Neuronal stem cell (in vitro differentiated cells): ENCODE measurements around the gene CACNA1I.

Source experiments
- DNase-seq: peaks from one replicate; pipeline ENCODE4 v3.0.0-alpha.2; 2013; ENCODE audit warnings: low spot score
- H2AFZ ChIP-seq: one replicate; pipeline ENCODE4 v1.6.1; 2013; ENCODE audit warnings: mild to moderate bottlenecking, low read length, inconsistent platforms
- H2AK5ac ChIP-seq: 2 replicates; pipeline ENCODE4 v1.6.1; 2013; ENCODE audit warnings: low read depth, mild to moderate bottlenecking, inconsistent platforms, low read length, moderate library complexity, mixed read lengths
- H2BK120ac ChIP-seq: 2 replicates; pipeline ENCODE4 v1.6.1; 2013; ENCODE audit warnings: low read depth, mild to moderate bottlenecking, inconsistent platforms, low read length, moderate library complexity, mixed read lengths
- H2BK12ac ChIP-seq: one replicate; pipeline ENCODE4 v1.6.1; 2013; ENCODE audit warnings: low read length, inconsistent platforms
- H2BK15ac ChIP-seq: 2 replicates; pipeline ENCODE4 v1.6.1; 2013; ENCODE audit warnings: mild to moderate bottlenecking, low read length, inconsistent platforms, mixed read lengths
- H2BK5ac ChIP-seq: one replicate; pipeline ENCODE4 v1.6.1; 2013; ENCODE audit warnings: inconsistent platforms, mild to moderate bottlenecking, low read length, moderate library complexity
- H3K14ac ChIP-seq: one replicate; pipeline ENCODE4 v1.6.1; 2013; ENCODE audit warnings: low read length, inconsistent platforms
- H3K18ac ChIP-seq: 2 replicates; pipeline ENCODE4 v1.6.1; 2013; ENCODE audit warnings: low read length, inconsistent platforms
- H3K23ac ChIP-seq: 2 replicates; pipeline ENCODE4 v1.6.1; 2013; ENCODE audit warnings: low read depth, mild to moderate bottlenecking, mixed read lengths, low read length, inconsistent platforms; ENCODE audit not compliant: poor library complexity
- H3K27ac ChIP-seq: replicated peaks from 3 replicates; pipeline ENCODE4 v1.5.1; 2013; ENCODE audit warnings: low read length, inconsistent platforms
- H3K27me3 ChIP-seq, 3 experiments: 2 replicates each; pipeline ENCODE4 v1.6.1; 2013; ENCODE audit warnings: low read length in 3 of 3, mild to moderate bottlenecking in 2 of 3, inconsistent platforms in 1 of 3, low read depth in 1 of 3, mixed read lengths in 1 of 3, moderate library complexity in 1 of 3; ENCODE audit not compliant: control insufficient read depth in 3 of 3, insufficient read depth in 3 of 3
- H3K36me3 ChIP-seq, 2 donors: replicated peaks in 1 of 2; 2 replicates each; pipeline ENCODE4 v1.6.1; 2013; ENCODE audit warnings: low read length in 2 of 2; ENCODE audit not compliant: control insufficient read depth in 2 of 2, insufficient read depth in 2 of 2
- H3K4ac ChIP-seq: 2 replicates; pipeline ENCODE4 v1.6.1; 2013; ENCODE audit warnings: inconsistent platforms, mild to moderate bottlenecking, low read length, moderate library complexity
- H3K4me1 ChIP-seq, 2 donors: 1 replicate in 1 of 2; 2 replicates in 1 of 2; pipeline ENCODE4 v1.6.1; 2013; ENCODE audit warnings: low read length in 2 of 2, low read depth in 1 of 2; ENCODE audit not compliant: control insufficient read depth in 2 of 2, insufficient read depth in 1 of 2
- H3K4me2 ChIP-seq: one replicate; pipeline ENCODE4 v1.6.1; 2013; ENCODE audit warnings: mild to moderate bottlenecking, low read length, inconsistent platforms; ENCODE audit not compliant: insufficient read depth, poor library complexity, severe bottlenecking
- H3K4me3 ChIP-seq, 2 donors: 2 replicates each; pipeline ENCODE4 v1.5.1; 2013; ENCODE audit warnings: low read length in 2 of 2, mild to moderate bottlenecking in 2 of 2, inconsistent platforms in 1 of 2, moderate library complexity in 1 of 2
- H3K79me1 ChIP-seq: one replicate; pipeline ENCODE4 v1.6.1; 2013; ENCODE audit warnings: low read depth, mild to moderate bottlenecking, inconsistent platforms, low read length, moderate library complexity
- H3K9ac ChIP-seq: one replicate; pipeline ENCODE4 v1.6.1; 2013; ENCODE audit warnings: mild to moderate bottlenecking, low read depth, low read length, inconsistent platforms; ENCODE audit not compliant: poor library complexity
- H3K9me3 ChIP-seq, 2 donors: replicated peaks in 1 of 2; 2 replicates each; pipeline versions ENCODE3 to v1.6.1; 2013; ENCODE audit warnings: low read length in 2 of 2, mild to moderate bottlenecking in 2 of 2, inconsistent platforms in 1 of 2, low read depth in 1 of 2, mixed read lengths in 1 of 2, moderate library complexity in 1 of 2; ENCODE audit not compliant: control insufficient read depth in 2 of 2, insufficient read depth in 1 of 2
- H4K8ac ChIP-seq: one replicate; pipeline ENCODE4 v1.6.1; 2013; ENCODE audit warnings: low read depth, mild to moderate bottlenecking, inconsistent platforms, low read length, moderate library complexity
- H4K91ac ChIP-seq: one replicate; pipeline ENCODE4 v1.6.1; 2013; ENCODE audit warnings: low read length, low read depth, mild to moderate bottlenecking, inconsistent platforms; ENCODE audit not compliant: poor library complexity
- WGBS, 2 donors: extraction: QIAGEN DNeasy Blood & Tissue Kit; methylation state at CpG; one replicate each; pipeline ENCODE4 v1.1.7; 2013; ENCODE audit warnings: missing lambda C conversion rate in 2 of 2, mixed read lengths in 1 of 2; ENCODE audit not compliant: insufficient read length in 2 of 2, insufficient replicate concordance in 1 of 2; ENCODE audit errors: extremely low coverage in 2 of 2; 5-methylcytosine and 5-hydroxymethylcytosine counted together

CACNA1I gene

DNA sequence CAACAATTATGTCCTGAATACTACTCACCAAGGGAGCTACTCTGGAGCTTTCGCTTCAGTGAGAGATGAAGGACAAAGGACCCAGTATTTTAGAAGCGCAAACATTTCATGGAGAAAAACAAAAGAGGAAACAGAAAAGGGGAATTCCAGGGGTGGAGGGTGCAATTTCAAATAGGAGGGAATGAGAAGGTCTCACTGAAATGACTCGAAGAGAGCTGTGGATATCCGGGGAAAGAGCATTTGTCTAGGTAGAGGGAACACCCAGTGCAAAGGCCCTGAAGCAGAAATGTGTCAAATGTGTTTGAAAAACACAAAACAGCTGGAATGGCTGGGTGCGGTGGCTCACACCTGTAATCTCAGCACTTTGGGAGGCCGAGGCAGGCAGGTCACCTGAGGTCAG is 40.4 kb upstream of the CACNA1I start:
- Histone ChIP-seq H2BK15ac (no peak overlapping the region), H3K4me1 (peaks cover 10 to 26% of the 10 kb centered on the region in 2 donors), H3K9me3 (no peaks in the 10 kb centered on the region), H4K8ac (no peak overlapping the region), H3K4me3 (no peak overlapping the region), H3K18ac (no peak overlapping the region), H2BK12ac (no peak overlapping the region), H2AK5ac (no peak overlapping the region), H3K27ac (no peak overlapping the region), H3K79me1 (peaks cover 16% of the 10 kb centered on the region), H2BK120ac (no peak overlapping the region), H2BK5ac (no peak overlapping the region), H2AFZ (no peak overlapping the region), H3K36me3 (peaks cover 22 to 55% of the 10 kb centered on the region in 2 donors), H4K91ac (no peak overlapping the region), H3K4ac (no peak overlapping the region), H3K9ac (no peak overlapping the region), H3K23ac (no peak overlapping the region), H3K14ac (no peak overlapping the region), H3K4me2 (no peak overlapping the region), H3K27me3 (no peaks in the 10 kb centered on the region)
- DNase-seq: no peak
- no CpG with 5 or more reads among the region's 6 CpGs for WGBS, 2 donors

DNA sequence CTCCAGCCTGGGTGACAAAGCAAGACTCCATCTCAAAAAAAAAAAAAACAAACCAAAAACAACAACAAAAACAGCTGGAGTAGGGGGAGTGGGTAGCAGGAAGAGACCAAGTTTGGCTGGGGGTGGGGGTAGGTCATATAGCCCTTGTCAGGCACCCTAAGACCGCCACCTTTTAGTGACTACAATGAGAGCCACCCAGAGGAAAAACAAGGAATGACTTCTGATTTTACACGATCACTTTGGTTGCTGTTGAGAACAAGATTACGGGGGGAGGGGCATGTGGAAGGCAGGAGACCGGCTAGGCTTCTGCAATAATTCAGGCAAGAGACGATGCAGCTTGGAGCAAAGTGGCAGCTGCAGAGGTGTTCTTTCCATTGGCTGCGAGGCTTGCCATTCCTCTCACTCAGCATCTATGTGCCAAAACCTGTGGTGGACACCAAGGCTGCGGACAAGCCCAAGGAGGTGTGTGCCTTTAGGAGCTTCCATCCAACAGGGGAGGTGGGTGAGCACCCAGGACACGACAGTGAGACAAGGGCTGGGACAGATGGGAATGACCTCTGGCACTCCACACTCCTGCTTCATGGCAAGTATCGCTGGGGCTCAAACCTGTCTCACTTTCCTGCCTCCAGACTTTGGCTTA is 39.7 kb upstream of the CACNA1I start:
- H2BK120ac ChIP-seq: no peak overlapping the region
- H2AK5ac ChIP-seq: no peak overlapping the region
- no peak overlapping the region for H2BK12ac ChIP-seq
- no peak overlapping the region for H2AFZ ChIP-seq
- no CpG with 5 or more reads among the region's 9 CpGs for WGBS, 2 donors
- no peak overlapping the region for H4K8ac ChIP-seq
- H3K27ac ChIP-seq: no peak overlapping the region
- H3K4me2 ChIP-seq: no peak overlapping the region
- peak overlapping the region in 1 of 2 donors; percentile 84 for H3K4me3 ChIP-seq
- H3K23ac ChIP-seq: no peak overlapping the region
- H3K27me3 ChIP-seq: no peaks in the 10 kb centered on the region
- H3K9me3 ChIP-seq: no peaks in the 10 kb centered on the region
- no peak overlapping the region for H3K14ac ChIP-seq
- peaks cover 16% of the 10 kb centered on the region for H3K79me1 ChIP-seq
- no peak overlapping the region for H3K18ac ChIP-seq
- no peak overlapping the region for H3K9ac ChIP-seq
- no peak overlapping the region for H3K4ac ChIP-seq
- H3K4me1 ChIP-seq: peaks cover 12 to 33% of the 10 kb centered on the region in 2 donors
- H3K36me3 ChIP-seq: peaks cover 18 to 49% of the 10 kb centered on the region in 2 donors
- H2BK15ac ChIP-seq: no peak overlapping the region
- DNase-seq: no peak
- H2BK5ac ChIP-seq: no peak overlapping the region
- no peak overlapping the region for H4K91ac ChIP-seq

DNA sequence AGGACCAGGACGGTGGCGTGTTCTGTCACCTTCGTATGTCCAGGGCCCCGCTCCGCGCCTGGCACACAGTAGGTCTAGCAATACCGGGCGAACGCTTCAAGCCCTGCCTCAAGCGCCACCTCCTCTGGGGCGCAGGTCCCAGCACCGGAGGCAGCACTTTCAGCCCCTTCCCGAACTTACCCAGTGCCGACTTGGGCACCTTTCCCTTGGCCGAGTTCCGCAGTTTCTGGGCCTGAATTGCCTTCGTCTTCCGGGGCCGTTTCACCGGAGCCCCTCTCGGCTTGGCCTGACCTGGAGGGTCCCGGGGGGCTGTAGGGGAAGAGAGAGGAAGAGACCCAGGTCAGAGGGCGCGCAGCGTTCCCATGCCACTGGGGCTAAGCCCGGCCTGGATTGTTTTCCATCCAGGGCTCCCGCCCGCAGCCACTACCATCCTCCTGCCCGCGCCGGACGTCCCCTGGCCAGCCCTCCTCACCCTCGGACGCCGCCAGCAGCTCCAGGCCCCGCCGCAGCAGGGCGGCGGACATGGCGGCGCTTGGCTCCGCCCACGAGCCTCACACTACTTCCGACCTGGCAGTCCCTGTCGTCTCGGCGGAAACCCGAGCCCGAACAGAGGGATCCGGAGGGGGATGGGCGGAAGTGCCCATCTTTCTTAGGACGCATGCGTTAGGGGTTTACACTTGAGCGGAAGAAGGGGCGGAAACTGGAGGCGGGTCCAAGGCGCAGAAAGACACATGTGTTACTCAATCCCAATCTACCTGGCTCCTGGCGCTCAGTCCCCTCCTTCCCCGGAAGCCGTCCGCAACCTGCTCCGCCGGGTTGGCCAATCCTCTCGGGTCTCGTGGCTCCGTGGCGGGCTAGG is 38.1 kb upstream of the CACNA1I start, which contains the start of gene RPS19BP1:
Gene RPS19BP1, minus strand, starts transcription at position 534 of the 859 bp plus-strand sequence. Its CDS starts 10 bp downstream, at position 524.
- Histone ChIP-seq H2BK120ac (no peak within 1 kb of the TSS), H3K23ac (peak within 1 kb of the TSS; percentile 94), H3K4ac (no peak within 1 kb of the TSS), H2BK5ac (peak within 1 kb of the TSS; percentile 82), H2AK5ac (no peak within 1 kb of the TSS), H2BK12ac (no peak within 1 kb of the TSS), H3K4me1 (peaks cover 12 to 33% of the 10 kb centered on the region in 2 donors), H2AFZ (peak within 1 kb of the TSS; percentile 90), H3K79me1 (peaks cover 14% of the 10 kb centered on the region), H4K91ac (no peak within 1 kb of the TSS), H2BK15ac (peak within 1 kb of the TSS; percentile 79), H3K27ac (peak within 1 kb of the TSS; percentile 42), H3K36me3 (peaks cover 16 to 41% of the 10 kb centered on the region in 2 donors), H3K9me3 (no peaks in the 10 kb centered on the region), H3K14ac (no peak within 1 kb of the TSS), H3K9ac (peak within 1 kb of the TSS; percentile 94), H3K4me3 (peak within 1 kb of the TSS; percentile 84), H3K27me3 (no peaks in the 10 kb centered on the region), H3K18ac (peak within 1 kb of the TSS; percentile 98), H3K4me2 (peak within 1 kb of the TSS; percentile 90), H4K8ac (no peak within 1 kb of the TSS)
- DNase-seq: peak; percentile 99
- no CpG with 5 or more reads among the region's 67 CpGs for WGBS, 2 donors

DNA sequence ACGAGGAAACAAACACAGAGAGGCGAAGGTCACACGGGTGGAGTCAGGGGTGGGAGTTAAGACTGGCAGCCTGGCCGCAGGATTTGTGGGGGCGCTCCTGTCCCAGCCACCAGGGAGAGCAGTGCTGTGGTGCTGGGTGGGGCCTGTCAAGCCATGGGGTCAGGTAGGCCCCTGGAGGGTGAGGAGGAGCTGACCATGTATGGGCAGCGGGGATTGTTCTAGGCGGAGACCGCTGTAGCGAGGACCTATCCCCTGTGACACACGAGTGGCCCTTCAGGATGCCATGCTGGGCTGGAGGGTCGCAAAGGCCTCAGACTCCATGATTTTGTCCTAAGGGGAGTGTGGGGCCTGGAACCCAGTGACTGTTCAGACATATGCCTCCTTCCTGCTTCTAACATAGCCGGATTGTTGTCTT is 36.5 kb upstream of the CACNA1I start:
- Histone ChIP-seq H3K36me3 (peaks cover 10 to 24% of the 10 kb centered on the region in 2 donors), H3K4me3 (no peak overlapping the region), H2BK5ac (no peak overlapping the region), H3K4me1 (peaks cover 12 to 24% of the 10 kb centered on the region in 2 donors), H4K8ac (no peak overlapping the region), H3K9me3 (no peaks in the 10 kb centered on the region), H3K27ac (no peak overlapping the region), H2AFZ (peak overlapping the region; percentile 90), H3K14ac (no peak overlapping the region), H3K27me3 (no peaks in the 10 kb centered on the region), H3K23ac (no peak overlapping the region), H3K18ac (no peak overlapping the region), H3K9ac (peak overlapping the region; percentile 33), H3K4ac (no peak overlapping the region), H2BK12ac (peak overlapping the region; percentile 63), H3K4me2 (no peak overlapping the region), H2BK15ac (peak overlapping the region; percentile 79), H3K79me1 (peaks cover 9% of the 10 kb centered on the region), H4K91ac (no peak overlapping the region), H2BK120ac (no peak overlapping the region), H2AK5ac (peak overlapping the region; percentile 57)
- DNase-seq: no peak
- no CpG with 5 or more reads among the region's 12 CpGs for WGBS, 2 donors
